ENCODE measurements around the gene DNAJC11.

DNA sequence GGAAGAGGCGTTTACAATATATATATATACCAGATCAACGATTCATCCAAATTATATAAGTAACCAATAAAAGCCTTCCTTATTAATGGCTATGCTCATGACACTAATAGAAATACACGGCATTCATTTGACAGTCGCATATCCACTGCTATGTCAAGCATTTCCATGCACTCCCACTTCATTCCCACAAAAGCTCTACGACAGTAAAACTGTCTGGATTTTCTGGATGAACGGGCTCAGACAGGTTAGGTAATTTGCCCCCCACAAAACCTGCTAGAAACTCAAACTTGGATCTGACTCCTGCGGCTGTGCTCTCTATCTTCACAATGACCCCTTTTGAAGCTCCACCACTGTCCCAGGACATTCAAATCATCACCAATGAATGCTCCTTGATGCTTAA, 11.4 kb downstream of the DNAJC11 start:
- TF ChIP-seq, protein P1, sequence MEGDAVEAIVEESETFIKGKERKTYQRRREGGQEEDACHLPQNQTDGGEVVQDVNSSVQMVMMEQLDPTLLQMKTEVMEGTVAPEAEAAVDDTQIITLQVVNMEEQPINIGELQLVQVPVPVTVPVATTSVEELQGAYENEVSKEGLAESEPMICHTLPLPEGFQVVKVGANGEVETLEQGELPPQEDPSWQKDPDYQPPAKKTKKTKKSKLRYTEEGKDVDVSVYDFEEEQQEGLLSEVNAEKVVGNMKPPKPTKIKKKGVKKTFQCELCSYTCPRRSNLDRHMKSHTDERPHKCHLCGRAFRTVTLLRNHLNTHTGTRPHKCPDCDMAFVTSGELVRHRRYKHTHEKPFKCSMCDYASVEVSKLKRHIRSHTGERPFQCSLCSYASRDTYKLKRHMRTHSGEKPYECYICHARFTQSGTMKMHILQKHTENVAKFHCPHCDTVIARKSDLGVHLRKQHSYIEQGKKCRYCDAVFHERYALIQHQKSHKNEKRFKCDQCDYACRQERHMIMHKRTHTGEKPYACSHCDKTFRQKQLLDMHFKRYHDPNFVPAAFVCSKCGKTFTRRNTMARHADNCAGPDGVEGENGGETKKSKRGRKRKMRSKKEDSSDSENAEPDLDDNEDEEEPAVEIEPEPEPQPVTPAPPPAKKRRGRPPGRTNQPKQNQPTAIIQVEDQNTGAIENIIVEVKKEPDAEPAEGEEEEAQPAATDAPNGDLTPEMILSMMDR (IDR thresholded peaks at IDR 0.05; ENCODE audit: insufficient read depth, low read length): no peak
- TF ChIP-seq POLR2AphosphoS5 (IDR thresholded peaks at IDR 0.05; ENCODE audit: low read depth): no peak
- no peak for TF ChIP-seq REST (IDR thresholded peaks at IDR 0.05; ENCODE audit: insufficient replicate concordance, low read depth)
- TF ChIP-seq GABPA (IDR thresholded peaks at IDR 0.05; ENCODE audit: low read depth): no peak

All from HL-60 (cell line).